ENCODE data around the gene ADGRA3. TPM values are rescaled to one million over a fixed set of nuclear protein-coding genes. Genes with fewer than 3 reads are reported as not detected.

Gene ADGRA3
- total RNA-seq, 1 experiment from 2014 or later = 35.0 TPM

DNA sequence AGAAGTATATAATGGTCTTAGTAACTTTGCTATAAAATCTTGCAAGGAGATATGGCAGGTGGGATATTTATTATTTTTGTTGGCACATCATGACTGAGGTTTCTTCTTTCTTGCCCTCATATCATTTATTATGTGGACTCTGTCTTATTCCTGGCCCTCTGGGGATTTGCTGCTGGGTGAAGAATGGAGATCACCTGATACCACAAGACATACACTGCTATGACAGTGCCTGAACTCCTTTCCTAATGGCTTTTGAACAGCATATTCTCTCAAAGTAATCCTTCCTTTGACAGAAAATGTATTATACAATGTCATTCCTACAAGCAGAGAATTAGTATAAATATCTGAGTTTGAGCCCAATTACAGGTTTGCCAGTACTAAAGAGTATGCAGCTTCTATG lies 22.0 kb upstream of the ADGRA3 start:
- POLR2A ChIA-PET = no interaction called here
- DNase-seq = no peak
- H3K4me1 ChIP-seq = no peaks in the 10 kb centered on the region
- Mint-ChIP-seq H3K4me1 (ENCODE audit: low read depth, unreplicated experiment) (no peaks in the 10 kb centered on the region), H3K4me3 (ENCODE audit: unreplicated experiment) (no peak overlapping the region), H3K9me3 (ENCODE audit: unreplicated experiment) (peaks cover 12% of the 10 kb centered on the region), H3K36me3 (ENCODE audit: insufficient read depth, unreplicated experiment) (no peaks in the 10 kb centered on the region), H3K27me3 (ENCODE audit: insufficient read depth, unreplicated experiment) (no peaks in the 10 kb centered on the region), H3K27ac (ENCODE audit: unreplicated experiment) (no peak overlapping the region)
- H3K9me3 ChIP-seq = no peaks in the 10 kb centered on the region
- no peaks in the 10 kb centered on the region for H3K36me3 ChIP-seq (ENCODE audit: control insufficient read depth, insufficient read depth, low read length)
- TF ChIP-seq, protein P1, sequence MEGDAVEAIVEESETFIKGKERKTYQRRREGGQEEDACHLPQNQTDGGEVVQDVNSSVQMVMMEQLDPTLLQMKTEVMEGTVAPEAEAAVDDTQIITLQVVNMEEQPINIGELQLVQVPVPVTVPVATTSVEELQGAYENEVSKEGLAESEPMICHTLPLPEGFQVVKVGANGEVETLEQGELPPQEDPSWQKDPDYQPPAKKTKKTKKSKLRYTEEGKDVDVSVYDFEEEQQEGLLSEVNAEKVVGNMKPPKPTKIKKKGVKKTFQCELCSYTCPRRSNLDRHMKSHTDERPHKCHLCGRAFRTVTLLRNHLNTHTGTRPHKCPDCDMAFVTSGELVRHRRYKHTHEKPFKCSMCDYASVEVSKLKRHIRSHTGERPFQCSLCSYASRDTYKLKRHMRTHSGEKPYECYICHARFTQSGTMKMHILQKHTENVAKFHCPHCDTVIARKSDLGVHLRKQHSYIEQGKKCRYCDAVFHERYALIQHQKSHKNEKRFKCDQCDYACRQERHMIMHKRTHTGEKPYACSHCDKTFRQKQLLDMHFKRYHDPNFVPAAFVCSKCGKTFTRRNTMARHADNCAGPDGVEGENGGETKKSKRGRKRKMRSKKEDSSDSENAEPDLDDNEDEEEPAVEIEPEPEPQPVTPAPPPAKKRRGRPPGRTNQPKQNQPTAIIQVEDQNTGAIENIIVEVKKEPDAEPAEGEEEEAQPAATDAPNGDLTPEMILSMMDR (IDR thresholded peaks at IDR 0.05; ENCODE audit: insufficient read depth in 1 of 2, low read depth in 1 of 2, low read length in 1 of 2, severe bottlenecking in 1 of 2, unreplicated experiment in 1 of 2) = no peak
- CTCF ChIA-PET = no interaction called here
- BruUV-seq (replicated peaks) = no TSS peak
- no peak overlapping the region for H3K4me3 ChIP-seq (ENCODE audit: low read depth, low read length)
- no peaks in the 10 kb centered on the region for H3K27me3 ChIP-seq (replicated peaks; ENCODE audit: control insufficient read depth, insufficient read depth, low read length)
- intact Hi-C loops (cut with micrococcal nuclease; ENCODE audit: unreplicated experiment) = no loop called here

DNA sequence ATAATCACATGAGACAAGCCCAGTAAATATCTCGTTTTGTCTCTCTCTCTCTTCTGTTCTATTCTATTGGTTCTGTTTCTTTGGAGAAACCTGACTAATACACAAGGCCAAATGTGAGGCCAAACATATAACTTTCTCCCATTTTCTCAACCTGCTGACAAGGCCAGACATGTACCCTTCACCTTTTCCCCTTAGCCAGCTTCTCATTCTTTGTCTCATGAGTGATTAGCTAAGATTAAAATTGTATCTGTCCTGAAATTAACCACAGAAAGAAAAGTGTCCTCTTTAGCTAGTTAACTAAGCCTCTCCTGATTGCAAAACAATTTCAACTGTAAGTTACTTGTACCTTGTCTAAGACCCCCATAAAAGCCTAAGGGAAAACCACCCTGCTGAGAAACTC lies 18.5 kb upstream of the ADGRA3 start:
- no peaks in the 10 kb centered on the region for H3K36me3 Mint-ChIP-seq (ENCODE audit: insufficient read depth, unreplicated experiment)
- TF ChIP-seq, protein P1 (IDR thresholded peaks at IDR 0.05; ENCODE audit: insufficient read depth in 1 of 2, low read depth in 1 of 2, low read length in 1 of 2, severe bottlenecking in 1 of 2, unreplicated experiment in 1 of 2) = no peak
- Histone ChIP-seq H3K36me3 (ENCODE audit: control insufficient read depth, insufficient read depth, low read length) (no peaks in the 10 kb centered on the region), H3K4me3 (ENCODE audit: low read depth, low read length) (no peak overlapping the region), H3K27me3 (replicated peaks; ENCODE audit: control insufficient read depth, insufficient read depth, low read length) (no peaks in the 10 kb centered on the region), H3K9me3 (no peaks in the 10 kb centered on the region), H3K4me1 (no peaks in the 10 kb centered on the region)
- H3K27me3 Mint-ChIP-seq (ENCODE audit: insufficient read depth, unreplicated experiment) = no peaks in the 10 kb centered on the region
- ChIA-PET POLR2A (no interaction called here), CTCF (no interaction called here)
- no peak for DNase-seq
- H3K27ac Mint-ChIP-seq (ENCODE audit: unreplicated experiment) = no peak overlapping the region
- no peaks in the 10 kb centered on the region for H3K4me1 Mint-ChIP-seq (ENCODE audit: low read depth, unreplicated experiment)
- intact Hi-C loops (cut with micrococcal nuclease; ENCODE audit: unreplicated experiment) = no loop called here
- H3K4me3 Mint-ChIP-seq (ENCODE audit: unreplicated experiment) = no peak overlapping the region
- peaks cover 12% of the 10 kb centered on the region for H3K9me3 Mint-ChIP-seq (ENCODE audit: unreplicated experiment)
- no TSS peak for BruUV-seq (replicated peaks)

DNA sequence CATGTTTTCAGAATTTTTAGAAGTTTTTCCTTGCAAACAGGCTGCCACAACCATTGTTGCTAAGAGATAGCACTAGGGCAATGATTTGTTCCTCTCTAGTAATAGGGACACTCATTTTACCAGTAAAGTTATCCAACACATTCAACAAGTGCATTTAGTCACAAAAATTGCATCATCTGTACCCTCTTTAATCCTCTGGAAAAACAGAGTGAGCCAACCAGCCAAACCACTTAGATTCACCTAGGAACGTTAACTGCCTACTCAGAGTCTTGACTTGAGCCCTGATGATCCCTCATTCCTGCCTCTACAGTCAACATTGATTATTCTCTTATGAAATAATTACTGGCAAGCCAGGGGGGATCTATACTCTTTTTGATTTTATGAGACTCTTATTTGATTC lies 17.0 kb upstream of the ADGRA3 start:
- H3K4me3 ChIP-seq (ENCODE audit: low read depth, low read length) = no peak overlapping the region
- H3K4me1 ChIP-seq = no peaks in the 10 kb centered on the region
- no peaks in the 10 kb centered on the region for H3K36me3 Mint-ChIP-seq (ENCODE audit: insufficient read depth, unreplicated experiment)
- H3K4me3 Mint-ChIP-seq (ENCODE audit: unreplicated experiment) = no peak overlapping the region
- no peaks in the 10 kb centered on the region for H3K27me3 ChIP-seq (replicated peaks; ENCODE audit: control insufficient read depth, insufficient read depth, low read length)
- DNase-seq = no peak
- TF ChIP-seq, protein P1 (IDR thresholded peaks at IDR 0.05; ENCODE audit: insufficient read depth in 1 of 2, low read depth in 1 of 2, low read length in 1 of 2, severe bottlenecking in 1 of 2, unreplicated experiment in 1 of 2) = no peak
- H3K27ac Mint-ChIP-seq (ENCODE audit: unreplicated experiment) = no peak overlapping the region
- H3K4me1 Mint-ChIP-seq (ENCODE audit: low read depth, unreplicated experiment) = no peaks in the 10 kb centered on the region
- no TSS peak for BruUV-seq (replicated peaks)
- CTCF ChIA-PET = no interaction called here
- H3K9me3 ChIP-seq = no peaks in the 10 kb centered on the region
- H3K9me3 Mint-ChIP-seq (ENCODE audit: unreplicated experiment) = peaks cover 12% of the 10 kb centered on the region
- no peaks in the 10 kb centered on the region for H3K36me3 ChIP-seq (ENCODE audit: control insufficient read depth, insufficient read depth, low read length)
- no peaks in the 10 kb centered on the region for H3K27me3 Mint-ChIP-seq (ENCODE audit: insufficient read depth, unreplicated experiment)
- POLR2A ChIA-PET = interaction anchor here (0.7 kb wide), 1 partner anchor 75 kb away, joined by 3 read pairs; no protein-coding TSS in a partner anchor
- intact Hi-C loops (cut with micrococcal nuclease; ENCODE audit: unreplicated experiment) = no loop called here

Measured in Caco-2 (cell line).